WTC11 (cell line): ENCODE results near the gene GPR17.

Experiments
- GABPB1 ChIP-seq: sonication (generic); formaldehyde crosslinking; IDR thresholded peaks from 2 replicates; pipeline ENCODE4 v1.8.1; 2023; ENCODE audit warnings: mild to moderate bottlenecking, missing genetic modification reagents
- TF ChIP-seq, protein P1 (sequence below): sonication (generic); formaldehyde crosslinking; IDR thresholded peaks from 2 replicates; pipeline ENCODE4 v1.8.1; 2023; ENCODE audit warnings: mild to moderate bottlenecking, missing genetic modification reagents

DNA sequence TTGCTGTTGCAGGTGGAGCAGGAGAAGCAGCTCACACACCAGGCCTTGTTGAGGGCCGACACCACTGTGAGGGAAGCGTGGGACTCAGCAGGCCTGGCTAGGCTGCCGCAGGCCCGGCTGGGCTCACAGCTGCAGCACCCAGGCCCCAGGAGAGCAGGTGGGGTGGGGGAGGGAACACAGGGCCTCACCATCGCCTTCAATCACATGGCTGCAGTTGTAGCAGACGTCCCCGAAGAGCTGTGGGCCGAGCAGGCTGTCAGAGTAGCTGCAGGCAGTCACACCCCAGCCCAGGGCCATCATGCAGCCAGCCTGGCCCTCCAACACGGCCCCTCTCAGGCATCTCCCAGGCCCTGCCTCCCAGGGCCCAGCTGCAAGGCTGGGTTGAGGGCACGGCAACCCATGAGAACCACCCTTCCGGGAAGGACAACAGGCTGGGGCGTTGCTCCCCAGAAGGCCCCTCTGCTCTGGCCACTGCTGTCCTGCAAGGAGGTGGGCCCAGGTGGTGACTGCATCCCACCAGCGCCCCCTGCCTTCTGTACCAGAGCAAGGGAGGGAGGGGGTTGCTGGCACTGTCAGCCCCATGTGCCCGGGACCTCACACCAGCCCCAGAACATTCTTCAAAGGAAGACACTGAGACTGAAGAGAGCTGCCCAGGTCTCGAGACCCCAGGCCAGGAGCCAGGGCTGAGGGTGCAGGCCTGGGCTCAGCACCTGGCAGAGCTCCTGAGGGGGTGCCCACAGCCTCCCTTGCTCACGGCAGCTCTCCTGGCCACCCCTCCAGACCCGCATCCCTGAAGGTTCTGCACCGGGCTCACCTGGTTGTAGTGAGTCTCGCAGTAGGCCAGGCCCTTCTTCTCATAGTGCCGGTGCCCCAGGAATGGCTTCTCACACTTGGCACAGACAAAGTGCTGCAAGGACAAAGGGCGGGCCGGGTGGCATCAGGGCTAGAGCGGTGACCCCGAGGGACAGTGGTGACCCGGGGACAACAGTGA lies 5.6 kb upstream of the GPR17 start:
- TF ChIP-seq GABPB1, result no peak
- TF ChIP-seq, protein P1, sequence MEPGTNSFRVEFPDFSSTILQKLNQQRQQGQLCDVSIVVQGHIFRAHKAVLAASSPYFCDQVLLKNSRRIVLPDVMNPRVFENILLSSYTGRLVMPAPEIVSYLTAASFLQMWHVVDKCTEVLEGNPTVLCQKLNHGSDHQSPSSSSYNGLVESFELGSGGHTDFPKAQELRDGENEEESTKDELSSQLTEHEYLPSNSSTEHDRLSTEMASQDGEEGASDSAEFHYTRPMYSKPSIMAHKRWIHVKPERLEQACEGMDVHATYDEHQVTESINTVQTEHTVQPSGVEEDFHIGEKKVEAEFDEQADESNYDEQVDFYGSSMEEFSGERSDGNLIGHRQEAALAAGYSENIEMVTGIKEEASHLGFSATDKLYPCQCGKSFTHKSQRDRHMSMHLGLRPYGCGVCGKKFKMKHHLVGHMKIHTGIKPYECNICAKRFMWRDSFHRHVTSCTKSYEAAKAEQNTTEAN, result no peak
